Stimulated activated CD4-positive, alpha-beta T cell treated with anti-CD3 and anti-CD28 coated beads, Interleukin-2, amount 100 ng/mL, for 24 hours (primary cell): ENCODE measurements around the gene SLTM.
"Not testable (repeated sequence)": the region's sequence is repeated elsewhere in the genome, so short reads cannot be mapped to it uniquely, and the experiment has no call there.

Source experiments
- DNase-seq, 2 donors: peaks; one replicate each; pipeline ENCODE4 v3.0.0-alpha.2; 2020

The SLTM gene

DNA sequence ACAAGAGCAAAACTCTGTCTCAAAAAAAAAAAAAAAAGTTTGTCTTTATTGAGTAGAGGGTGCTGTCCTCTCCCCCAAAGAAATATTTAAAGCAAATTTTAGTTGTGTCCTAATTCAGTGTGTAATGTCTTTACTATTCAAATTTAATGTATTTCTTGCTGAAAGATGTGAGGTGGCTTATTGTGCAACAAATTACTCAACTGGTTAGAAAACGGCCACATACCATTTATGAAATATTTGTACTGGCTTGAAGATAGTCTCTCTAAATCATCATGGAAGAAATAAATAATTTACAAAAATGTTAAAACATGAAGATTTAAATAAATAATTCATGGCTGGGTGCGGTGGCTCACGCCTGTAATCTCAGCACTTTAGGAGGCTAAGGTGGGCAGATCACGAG lies 63.0 kb downstream of the SLTM start:
- no peak for DNase-seq

GRCh38 chr15:58867926-58868325 lies 65.6 kb downstream of the SLTM start:
- no peak for DNase-seq

GRCh38 chr15:58865425-58865880 lies 68.0 kb downstream of the SLTM start:
- DNase-seq, result no peak

DNA sequence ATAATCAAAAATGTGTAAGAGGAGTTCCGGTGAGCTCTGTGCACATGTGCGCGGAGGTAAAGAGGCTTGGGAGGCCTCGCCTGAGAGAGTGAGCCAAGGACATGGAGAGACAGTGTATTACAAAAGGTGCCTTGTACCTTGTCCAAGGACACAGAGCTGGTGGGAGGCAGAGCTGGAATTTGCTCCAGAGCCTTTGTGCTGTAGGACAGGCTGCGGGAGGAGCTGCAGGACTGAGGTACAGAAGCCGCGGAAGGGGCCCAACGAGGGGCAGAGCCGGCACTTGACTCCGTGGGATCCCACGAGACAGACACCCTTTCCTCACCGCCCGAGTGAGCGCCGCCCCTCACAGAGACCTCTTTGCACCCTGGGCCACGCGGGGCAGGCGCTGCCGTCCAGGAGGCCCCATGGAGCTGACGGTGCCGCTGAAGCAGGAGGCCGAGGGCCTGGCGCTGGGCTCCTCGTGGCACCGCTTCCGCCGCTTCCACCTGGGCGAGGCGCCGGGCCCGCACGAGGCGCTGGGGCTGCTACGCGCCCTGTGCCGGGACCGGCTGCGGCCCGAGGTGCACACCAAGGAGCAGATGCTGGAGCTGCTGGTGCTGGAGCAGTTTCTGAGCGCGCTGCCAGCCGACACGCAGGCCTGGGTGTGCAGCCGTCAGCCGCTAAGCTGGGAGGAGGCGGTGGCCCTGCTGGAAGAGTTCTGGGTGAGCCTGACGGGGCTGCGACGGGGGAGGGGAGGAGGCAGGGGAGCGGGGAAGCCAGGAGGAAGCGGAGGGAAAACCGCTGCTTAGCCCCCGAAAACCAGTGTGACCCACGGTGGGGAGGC lies 68.7 kb downstream of the SLTM start:
- DNase-seq, result peak in 1 of 2 donors; percentile 20

DNA sequence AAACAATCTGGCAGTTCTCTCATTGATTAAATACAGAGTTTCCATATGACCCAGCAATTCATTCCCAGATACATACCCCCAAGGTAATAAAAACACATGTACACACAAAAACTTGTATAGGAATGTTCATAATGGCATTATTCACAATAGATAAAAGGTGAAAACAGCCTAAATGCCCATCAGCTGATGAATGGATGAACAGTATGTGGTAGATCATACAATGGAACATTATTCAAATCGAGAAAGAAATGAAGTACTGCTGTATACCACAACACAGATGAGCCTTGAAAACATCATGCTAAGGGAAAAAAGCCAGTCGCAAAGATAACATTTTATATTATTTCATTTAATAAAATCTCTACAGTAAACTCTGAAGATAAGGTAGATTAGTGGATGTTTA lies 71.2 kb downstream of the SLTM start:
- DNase-seq, result no peak

DNA sequence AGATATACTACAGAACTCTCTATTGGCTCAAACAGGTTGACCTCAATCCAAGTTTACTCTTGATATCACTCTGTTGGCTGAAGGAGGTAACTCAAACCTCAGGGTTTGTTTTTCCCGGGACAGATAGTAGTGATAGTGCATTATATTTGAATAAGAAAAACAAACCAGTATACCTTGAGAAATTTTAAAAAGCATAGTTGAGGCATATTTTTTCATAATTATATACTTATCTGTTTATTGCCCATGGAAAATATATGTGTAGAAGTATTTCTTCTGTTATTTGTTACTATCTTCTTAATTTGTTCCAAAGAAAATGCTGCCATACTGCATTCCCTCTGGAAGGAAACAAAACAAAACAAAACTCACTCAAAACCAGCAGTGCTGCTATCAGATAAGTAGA lies 76.9 kb downstream of the SLTM start:
- not testable (repeated sequence) for DNase-seq

DNA sequence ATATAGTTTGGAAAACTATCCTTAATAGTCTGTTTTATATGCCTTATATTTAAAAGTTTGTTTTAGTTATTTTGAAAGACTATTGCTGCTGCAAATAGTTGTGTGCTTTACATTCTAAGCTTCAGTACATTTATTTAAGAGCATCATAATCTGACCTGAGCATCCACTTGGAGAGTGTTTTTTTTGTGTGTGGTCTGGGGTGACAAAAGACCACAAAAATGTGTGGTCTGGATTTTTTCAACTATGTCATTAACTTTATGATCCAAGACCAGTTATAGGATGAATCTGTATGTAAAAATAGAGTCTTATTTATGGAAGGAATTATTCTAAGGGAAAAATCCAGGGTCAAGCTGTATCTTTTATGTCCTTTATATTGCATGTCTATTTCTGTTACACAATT lies 77.4 kb downstream of the SLTM start:
- no peak for DNase-seq

GRCh38 chr15:58854593-58854992 lies 78.9 kb downstream of the SLTM start:
- no peak for DNase-seq

DNA sequence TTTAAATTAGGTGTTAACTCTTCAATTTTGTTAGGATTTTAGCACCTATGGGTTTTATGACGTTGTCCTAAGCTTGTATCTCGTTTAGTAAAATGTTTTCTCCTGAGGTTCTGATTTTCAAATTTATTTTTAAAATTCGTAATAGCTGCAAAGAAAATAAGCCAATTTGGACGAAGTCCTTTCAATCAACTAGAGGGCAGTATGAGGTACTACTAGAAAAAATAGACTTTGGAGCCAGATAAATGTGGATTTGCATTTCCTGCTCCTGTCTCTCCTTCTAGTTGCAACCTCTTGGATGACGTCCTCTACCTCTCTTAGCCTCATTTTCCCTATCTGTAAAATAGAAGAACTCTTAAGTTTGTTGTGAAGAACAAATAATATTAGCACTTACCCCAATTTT lies 81.1 kb downstream of the SLTM start:
- DNase-seq, result no peak

- not testable (repeated sequence) for DNase-seq
Observed at GRCh38 chr15:58851205-58851604, 82.3 kb downstream of the SLTM start.

DNA sequence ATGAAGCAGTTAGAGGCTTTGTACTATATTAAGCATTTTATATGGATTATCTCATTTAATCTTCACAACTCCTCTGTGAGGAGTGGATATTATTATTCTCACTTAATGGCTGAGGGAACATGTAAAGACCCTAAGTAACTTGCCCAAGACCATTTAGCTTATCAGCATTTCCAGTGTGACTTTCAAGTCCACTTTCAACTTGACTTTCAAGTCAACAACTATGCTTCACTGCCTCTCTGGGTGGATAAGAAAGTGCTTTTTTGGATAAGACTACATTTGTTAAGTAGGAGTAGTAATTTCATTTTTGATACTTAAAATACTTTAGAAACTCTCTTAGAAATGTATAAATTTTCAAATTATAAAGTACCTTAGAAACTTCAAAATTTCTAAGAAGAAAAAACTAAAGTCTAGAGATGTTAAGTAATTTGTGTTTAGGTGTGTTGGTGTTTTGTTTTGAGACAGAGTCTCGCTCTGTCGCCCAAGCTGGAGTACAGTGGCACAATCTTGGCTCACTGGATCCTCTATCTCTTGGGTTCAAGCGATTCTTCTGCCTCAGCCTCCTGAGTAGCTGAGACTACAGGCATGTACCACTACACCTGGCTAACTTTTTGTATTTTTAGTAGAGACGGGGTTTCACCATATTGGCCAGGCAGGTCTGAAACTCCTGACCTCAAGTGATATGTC lies 90.6 kb downstream of the SLTM start:
- no peak for DNase-seq

DNA sequence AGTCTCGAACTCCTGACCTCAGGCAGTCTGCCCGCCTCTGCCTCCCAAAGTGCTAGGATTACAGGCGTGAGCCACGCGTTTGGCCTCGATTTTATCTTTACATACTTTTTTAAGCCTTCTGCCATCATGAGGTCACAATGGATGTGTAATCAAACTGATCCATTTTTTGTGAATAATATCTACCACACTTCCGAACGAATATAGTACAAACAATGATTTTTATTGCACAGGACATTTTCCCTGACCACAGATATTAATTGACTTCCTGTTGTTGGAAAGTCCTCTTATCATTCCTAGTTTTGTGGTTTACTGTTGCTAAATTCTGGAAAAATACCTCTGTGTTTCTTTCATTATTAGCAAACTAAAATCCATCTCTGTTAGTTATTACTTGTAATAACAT lies 93.4 kb downstream of the SLTM start:
- no peak for DNase-seq

GRCh38 chr15:58839485-58839884 lies 94.0 kb downstream of the SLTM start:
- no peak for DNase-seq

DNA sequence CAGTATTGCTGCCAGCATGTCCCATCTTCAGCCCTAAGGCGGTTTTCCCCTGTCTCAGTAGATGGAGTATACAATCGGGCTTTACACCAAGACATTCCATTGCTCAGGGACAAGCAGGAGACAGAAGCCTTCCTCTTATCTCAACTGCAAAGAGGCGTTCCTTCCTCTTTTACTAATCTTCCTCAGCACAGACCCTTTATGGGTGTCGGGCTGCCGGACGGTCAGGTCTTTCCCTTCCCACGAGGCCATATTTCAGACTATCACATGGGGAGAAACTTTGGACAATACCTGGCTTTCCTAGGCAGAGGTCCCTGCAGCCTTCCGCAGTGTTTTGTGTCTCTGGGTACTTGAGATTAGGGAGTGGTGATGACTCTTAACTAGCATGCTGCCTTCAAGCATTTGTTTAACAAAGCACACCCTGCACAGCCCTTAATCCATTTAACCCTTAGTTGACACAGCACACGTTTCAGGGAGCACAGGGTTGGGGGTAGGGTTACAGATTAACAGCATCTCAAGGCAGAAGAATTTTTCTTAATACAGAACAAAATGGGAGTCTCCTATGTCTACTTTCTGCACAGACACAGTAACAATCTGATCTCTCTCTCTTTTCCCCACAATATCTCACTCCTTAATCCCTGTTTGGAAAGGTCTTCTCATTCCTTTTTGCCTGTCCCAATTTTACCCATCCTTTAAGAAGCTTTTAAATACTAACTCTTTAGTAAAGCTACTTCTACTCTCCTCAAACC lies 99.6 kb downstream of the SLTM start:
- DNase-seq, result not testable (repeated sequence)

GRCh38 chr15:58830556-58830955 lies 102.9 kb downstream of the SLTM start:
- DNase-seq, result no peak
